A673 (cell line): ENCODE data around the gene IGF2R. TPM values are rescaled to one million over a fixed set of nuclear protein-coding genes. Genes with fewer than 3 reads are reported as not detected.

Experiments used
- BruUV-seq: library from RNA; stranded (reverse); fragments of 400-500 nt; replicated peaks from 2 replicates; lab custom pipeline; 2021; lab: Mats Ljungman, UMichigan
- CTCF ChIA-PET: fragments of 300-600 bp; sonication (Branson Sonifier 250); formaldehyde crosslinking; loops from one replicate; lab custom pipeline; 2022; ENCODE audit warnings: antibody characterized with exemption; lab: Charles Lee
- POLR2A ChIA-PET: fragments of 300-600 bp; sonication (Branson Sonifier 250); formaldehyde crosslinking; loops from one replicate; lab custom pipeline; 2022; ENCODE audit warnings: antibody characterized with exemption; ENCODE audit not compliant: low non-redundant PET; lab: Charles Lee
- DNase-seq: peaks from one replicate; pipeline ENCODE4 v3.0.0-alpha.2; 2015; ENCODE audit warnings: low spot score
- H3K27ac ChIP-seq: fragments of 200-600 bp; sonication (generic); 2 replicates; pipeline ENCODE4 v1.5.1; 2016; ENCODE audit warnings: mixed run types, low read depth, mild to moderate bottlenecking, mixed read lengths, antibody characterized with exemption, low read length; ENCODE audit not compliant: poor library complexity, severe bottlenecking
- H3K27me3 ChIP-seq: fragments of 200-600 bp; sonication (generic); replicated peaks from 2 replicates; pipeline ENCODE4 v1.6.1; 2017; ENCODE audit warnings: mixed run types, low read depth, mild to moderate bottlenecking, mixed read lengths, antibody characterized with exemption, low read length; ENCODE audit not compliant: insufficient read depth, poor library complexity
- H3K36me3 ChIP-seq: fragments of 200-600 bp; sonication (generic); 2 replicates; pipeline ENCODE4 v1.6.1; 2016; ENCODE audit warnings: mixed run types, mild to moderate bottlenecking, mixed read lengths, antibody characterized with exemption, low read length; ENCODE audit not compliant: insufficient read depth, poor library complexity, severe bottlenecking
- H3K4me1 ChIP-seq: fragments of 200-600 bp; sonication (generic); 2 replicates; pipeline ENCODE4 v1.6.1; 2017; ENCODE audit warnings: mixed run types, mild to moderate bottlenecking, mixed read lengths, antibody characterized with exemption, low read length; ENCODE audit not compliant: insufficient read depth, poor library complexity, severe bottlenecking
- H3K4me3 ChIP-seq: fragments of 200-600 bp; sonication (generic); 2 replicates; pipeline ENCODE4 v1.5.1; 2016; ENCODE audit warnings: low read depth, mixed run types, mild to moderate bottlenecking, mixed read lengths, low read length; ENCODE audit not compliant: poor library complexity, severe bottlenecking
- H3K9me3 ChIP-seq: fragments of 200-600 bp; sonication (generic); 2 replicates; pipeline ENCODE4 v1.6.1; 2016; ENCODE audit warnings: mixed run types, low read depth, mild to moderate bottlenecking, mixed read lengths, antibody characterized with exemption, low read length; ENCODE audit not compliant: poor library complexity, severe bottlenecking
- CTCF ChIP-seq: fragments of 300-800, 200-600 bp; sonication (generic); conservative IDR thresholded peaks from 2 replicates; pipeline ENCODE4 v1.5.1; 2017; ENCODE audit warnings: low read depth, mild to moderate bottlenecking, antibody characterized with exemption, low read length, moderate library complexity, mixed read lengths
- EZH2 ChIP-seq: fragments of 200-600 bp; sonication (generic); IDR thresholded peaks from 2 replicates; pipeline ENCODE4 v1.6.1; 2017; ENCODE audit warnings: borderline replicate concordance, low read depth, mild to moderate bottlenecking, mixed read lengths, antibody characterized with exemption, low read length; ENCODE audit not compliant: poor library complexity, severe bottlenecking
- intact Hi-C: fragments of 100-400 bp; cut with micrococcal nuclease; formaldehyde crosslinking; loops from one replicate; pipeline ENCODE4 v1.10.0; 2022; ENCODE audit not compliant: unreplicated experiment
- total RNA-seq: library from RNA; stranded (reverse); gene quantifications from 2 replicates; pipeline ENCODE4 v1.2.3, GENCODE V29; 2021

IGF2R gene
- total RNA-seq, 1 experiment from 2014 or later, result 67.4 TPM

- ChIA-PET POLR2A (no interaction called here), CTCF (no interaction called here)
- Histone ChIP-seq H3K9me3 (no peaks in the 10 kb centered on the region), H3K36me3 (no peaks in the 10 kb centered on the region), H3K27me3 (no peaks in the 10 kb centered on the region), H3K27ac (no peak overlapping the region), H3K4me3 (no peak overlapping the region), H3K4me1 (no peaks in the 10 kb centered on the region)
- TF ChIP-seq CTCF (no peak), EZH2 (no peak)
- no peak for DNase-seq
- no TSS peak for BruUV-seq
- intact Hi-C loops, result no loop called here
Observed at GRCh38 chr6:159926542-159927203, 42.2 kb upstream of the IGF2R start.

DNA sequence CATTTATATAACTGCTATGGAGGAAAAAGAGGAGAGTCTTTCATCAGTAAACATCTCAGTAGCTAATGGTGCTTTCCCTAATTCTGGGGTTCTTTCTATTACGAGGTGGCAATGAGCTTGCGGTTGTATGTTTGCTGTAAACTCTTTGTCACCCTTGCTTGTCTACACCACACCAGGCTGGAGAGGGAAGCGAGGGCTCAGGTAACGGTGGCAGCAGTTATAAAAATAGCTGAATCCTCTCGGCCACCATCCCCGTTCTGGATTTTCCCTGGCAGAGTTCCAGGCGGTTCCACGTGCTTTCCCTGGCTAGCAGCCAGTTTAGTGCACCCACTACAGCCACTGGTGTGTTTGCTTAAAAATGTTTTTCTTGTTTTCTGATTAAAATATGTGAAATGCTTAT lies 39.1 kb upstream of the IGF2R start:
- TF ChIP-seq CTCF, result no peak
- TF ChIP-seq EZH2, result no peak
- peak; percentile 28 for DNase-seq
- Histone ChIP-seq H3K4me1 (no peaks in the 10 kb centered on the region), H3K27me3 (no peaks in the 10 kb centered on the region), H3K36me3 (no peaks in the 10 kb centered on the region), H3K9me3 (no peaks in the 10 kb centered on the region), H3K27ac (no peak overlapping the region), H3K4me3 (no peak overlapping the region)
- BruUV-seq, result no TSS peak
- ChIA-PET CTCF (no interaction called here), POLR2A (no interaction called here)
- intact Hi-C loops, result no loop called here

GRCh38 chr6:159931112-159931511 lies 37.8 kb upstream of the IGF2R start:
- TF ChIP-seq CTCF, result no peak
- TF ChIP-seq EZH2, result no peak
- POLR2A ChIA-PET, result no interaction called here
- intact Hi-C loops, result no loop called here
- CTCF ChIA-PET, result no interaction called here
- Histone ChIP-seq H3K27ac (no peak overlapping the region), H3K4me3 (no peak overlapping the region), H3K36me3 (no peaks in the 10 kb centered on the region), H3K4me1 (no peaks in the 10 kb centered on the region), H3K9me3 (peaks cover 3% of the 10 kb centered on the region), H3K27me3 (peaks cover 4% of the 10 kb centered on the region)
- no peak for DNase-seq
- no TSS peak for BruUV-seq
